ENCODE data around the gene TEX13D.

TEX13D gene

GRCh38 chrX:124378643-124379042, 46.2 kb downstream of the TEX13D start:
- no peaks in the 10 kb centered on the region for H3K9me3 Mint-ChIP-seq
- no peak overlapping the region for H3K27ac Mint-ChIP-seq

GRCh38 chrX:124383354-124383753, 50.9 kb downstream of the TEX13D start:
- no peak overlapping the region for H3K4me3 Mint-ChIP-seq
- no peak overlapping the region for H3K27ac Mint-ChIP-seq

More at GRCh38 chrX:124378643-124379042, 46.2 kb downstream of the TEX13D start:
- DNase-seq = no peak
- Mint-ChIP-seq H3K4me3 (no peak overlapping the region), H3K27me3 (no peaks in the 10 kb centered on the region), H3K4me1 (peaks cover 14% of the 10 kb centered on the region), H3K36me3 (ENCODE audit: low read depth) (peaks cover 7% of the 10 kb centered on the region)
- ATAC-seq = no peak

DNA sequence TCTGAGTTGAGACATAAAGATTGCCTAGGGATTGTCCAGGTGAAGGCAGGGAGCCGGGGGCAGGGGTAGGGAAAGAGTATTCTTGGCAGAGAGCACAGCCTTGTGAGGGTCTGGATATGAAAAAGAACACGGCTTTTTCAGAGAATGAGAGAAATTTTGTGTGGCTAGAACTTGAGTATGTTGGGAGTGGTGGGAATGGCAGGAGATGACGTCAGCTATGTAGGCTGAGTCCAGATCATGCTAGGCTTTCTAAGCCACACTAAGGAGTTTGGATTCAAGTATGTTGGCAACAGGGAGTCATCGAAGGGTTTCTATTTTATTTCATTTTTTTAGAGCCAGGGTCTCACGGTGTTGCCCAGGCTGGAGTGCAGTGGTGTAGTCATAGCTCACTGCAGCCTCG, 53.9 kb downstream of the TEX13D start:
- Mint-ChIP-seq H3K36me3 (ENCODE audit: low read depth) (peaks cover 6% of the 10 kb centered on the region), H3K27me3 (no peaks in the 10 kb centered on the region), H3K4me1 (no peaks in the 10 kb centered on the region), H3K27ac (no peak overlapping the region), H3K4me3 (no peak overlapping the region), H3K9me3 (no peaks in the 10 kb centered on the region)
- DNase-seq (no peak), ATAC-seq (no peak)

More at GRCh38 chrX:124383354-124383753, 50.9 kb downstream of the TEX13D start:
- Mint-ChIP-seq H3K27me3 (no peaks in the 10 kb centered on the region), H3K36me3 (ENCODE audit: low read depth) (peaks cover 10% of the 10 kb centered on the region), H3K9me3 (no peaks in the 10 kb centered on the region), H3K4me1 (peaks cover 5% of the 10 kb centered on the region)
- ATAC-seq = no peak
- no peak for DNase-seq

Measured in activated naive CD8-positive, alpha-beta T cell treated with anti-CD3 and anti-CD28 coated beads, Interleukin-2, amount 50 U/mL, for 24 hours (primary cell).